GM18499 (cell line): ENCODE measurements around the gene SLC44A2.
A peak's percentile ranks its signal among the peaks of the same experiment; 100 is the strongest.
"Not testable (repeated sequence)": the region's sequence is repeated elsewhere in the genome, so short reads cannot be mapped to it uniquely, and the experiment has no call there.

Experiments used
- ATAC-seq: cut with Tn5 transposase; IDR thresholded peaks from one replicate; pipeline ENCODE4 v1.9.1; 2021; ENCODE audit warnings: moderate number of reproducible peaks; ENCODE audit not compliant: insufficient read depth, unreplicated experiment

SLC44A2 gene

DNA sequence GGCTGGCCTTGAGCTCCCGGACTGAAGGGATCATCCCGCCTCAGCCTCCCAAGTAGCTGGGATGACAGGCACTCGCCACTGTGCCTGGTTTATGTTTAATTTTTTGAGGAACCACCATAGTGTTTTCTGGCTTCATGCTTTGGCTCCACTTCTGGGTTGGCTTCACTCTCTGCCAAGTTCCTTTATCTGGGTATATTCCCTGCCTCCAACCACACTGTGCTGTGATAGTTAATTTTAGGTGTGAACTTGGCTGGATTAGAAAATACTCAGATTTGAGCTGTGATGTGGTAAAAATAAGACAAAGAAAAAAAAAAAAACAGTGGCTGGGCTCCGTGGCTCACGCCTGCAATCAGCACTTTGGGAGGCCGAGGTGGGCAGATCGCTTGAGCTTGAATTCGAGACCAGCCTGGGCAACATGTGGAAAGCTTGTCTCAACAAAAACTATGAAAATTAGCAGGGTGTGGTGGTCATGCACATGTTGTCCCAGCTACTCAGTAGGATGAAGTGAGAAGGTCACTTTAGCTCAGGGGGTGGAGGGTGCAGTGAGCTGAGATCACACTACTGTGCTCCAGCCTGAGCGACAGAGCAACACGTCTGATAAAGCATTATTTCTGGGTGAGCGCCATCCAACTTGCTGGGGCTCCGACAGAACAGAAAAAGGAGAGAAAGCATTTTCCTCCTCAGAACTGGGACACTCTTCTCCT, 21.3 kb downstream of the SLC44A2 start:
- ATAC-seq = no peak

GRCh38 chr19:10648360-10648759, 23.0 kb downstream of the SLC44A2 start:
- no peak for ATAC-seq

DNA sequence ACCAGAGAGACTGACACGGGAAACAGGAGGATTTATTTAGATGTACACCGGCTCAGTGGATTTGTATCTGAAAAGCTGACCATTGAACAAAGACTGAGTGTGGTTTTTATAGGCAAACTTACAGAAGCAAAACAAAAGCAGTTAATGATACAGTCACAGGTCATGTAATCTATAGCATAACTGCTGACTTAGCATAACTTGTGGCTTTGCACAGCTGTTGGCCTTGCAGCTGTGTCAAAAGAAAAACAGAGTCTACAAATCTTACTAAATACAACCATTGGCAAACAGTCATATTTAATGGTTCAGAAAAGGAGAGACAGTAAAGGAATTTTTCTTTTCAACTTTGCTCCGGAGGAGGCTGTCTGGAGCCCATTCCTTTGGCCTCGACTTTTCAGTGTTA, 26.5 kb downstream of the SLC44A2 start:
- ATAC-seq = no peak

- no peak for ATAC-seq
Observed at GRCh38 chr19:10653482-10653731, 28.1 kb downstream of the SLC44A2 start.

GRCh38 chr19:10653732-10654609, 28.6 kb downstream of the SLC44A2 start, which contains the start of gene ILF3:
ILF3 (plus strand) TSS chr19:10654346; CDS start chr19:10670606, 16,260 bp downstream.
- peak; percentile 80 for ATAC-seq

GRCh38 chr19:10654610-10655456, 29.5 kb downstream of the SLC44A2 start:
- ATAC-seq = no peak

DNA sequence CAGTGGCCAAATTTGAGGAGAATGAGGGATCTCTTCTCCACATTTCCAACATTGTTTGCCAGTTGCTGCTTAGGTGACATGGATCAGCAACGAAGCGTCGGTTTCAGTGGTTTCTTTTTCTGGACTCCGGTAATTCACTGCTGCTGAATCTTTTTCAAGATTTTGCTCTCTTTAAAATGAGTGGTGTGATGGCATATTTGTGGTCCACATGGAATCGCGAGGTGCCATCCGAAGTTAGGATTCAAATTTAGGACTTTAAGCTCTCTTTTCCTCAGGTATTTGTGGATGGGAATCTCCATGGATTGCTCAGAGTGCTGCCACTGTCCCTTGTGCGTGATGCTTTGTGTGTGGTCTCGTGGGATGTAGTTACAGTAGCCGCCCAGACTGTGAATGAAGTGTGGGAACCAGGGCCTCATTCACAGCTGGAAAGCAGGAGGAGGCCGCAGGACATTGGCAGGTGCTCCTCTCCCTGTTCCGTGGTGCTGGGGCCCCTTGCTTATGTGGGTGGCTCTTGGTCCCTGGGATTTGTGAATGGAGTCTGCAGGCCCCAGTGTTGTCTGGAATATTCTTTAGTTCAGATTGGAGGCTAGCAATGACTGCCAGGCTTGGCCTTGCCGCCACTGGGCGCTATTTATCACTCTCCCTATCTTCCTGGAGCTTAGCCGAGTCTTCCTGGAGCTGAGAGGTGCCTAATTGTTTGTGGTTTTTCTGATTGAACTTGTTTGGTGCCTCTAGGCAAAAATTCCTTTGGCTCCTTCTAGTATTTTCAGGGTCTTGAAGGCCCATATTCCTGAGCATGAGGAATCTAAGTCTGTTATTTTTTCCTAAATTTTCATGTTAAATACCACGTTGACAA, 30.3 kb downstream of the SLC44A2 start:
- ATAC-seq = no peak

DNA sequence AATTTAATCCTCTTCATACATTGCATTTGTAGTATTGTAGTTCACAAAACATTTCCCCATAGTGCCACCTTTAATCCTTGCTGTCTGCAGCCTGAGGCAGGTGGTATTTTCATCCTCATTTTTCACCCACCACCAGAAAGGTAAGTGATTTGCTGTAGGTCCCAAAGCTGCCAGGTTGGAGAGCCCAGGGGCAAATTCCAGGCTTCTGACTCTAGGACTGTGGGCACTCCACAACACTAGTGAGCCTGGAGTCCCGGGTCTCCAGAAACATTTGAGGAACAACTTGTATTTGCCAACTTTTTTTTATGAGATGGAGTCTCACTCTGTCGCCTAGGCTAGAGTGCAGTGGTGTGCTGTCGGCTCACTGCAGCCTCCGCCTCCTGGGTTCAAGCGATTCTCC, 35.0 kb downstream of the SLC44A2 start:
- ATAC-seq = no peak

- ATAC-seq = no peak
Observed at GRCh38 chr19:10661946-10662345, 36.6 kb downstream of the SLC44A2 start.

- no peak for ATAC-seq
Observed at GRCh38 chr19:10662384-10663251, 37.3 kb downstream of the SLC44A2 start.

DNA sequence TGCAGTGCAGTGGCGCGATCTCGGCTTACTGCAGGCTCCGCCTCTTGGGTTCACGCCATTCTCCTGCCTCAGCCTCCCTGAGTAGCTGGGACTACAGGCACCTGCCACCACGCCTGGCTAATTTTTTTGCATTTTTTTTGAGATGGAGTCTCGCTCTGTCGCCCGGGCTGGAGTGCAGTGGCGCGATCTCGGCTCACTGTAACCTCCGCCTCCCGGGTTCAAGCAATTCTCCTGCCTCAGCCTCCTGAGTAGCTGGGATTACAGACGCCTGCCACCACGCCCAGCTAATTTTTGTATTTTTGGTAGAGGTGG, 37.9 kb downstream of the SLC44A2 start:
- not testable (repeated sequence) for ATAC-seq

DNA sequence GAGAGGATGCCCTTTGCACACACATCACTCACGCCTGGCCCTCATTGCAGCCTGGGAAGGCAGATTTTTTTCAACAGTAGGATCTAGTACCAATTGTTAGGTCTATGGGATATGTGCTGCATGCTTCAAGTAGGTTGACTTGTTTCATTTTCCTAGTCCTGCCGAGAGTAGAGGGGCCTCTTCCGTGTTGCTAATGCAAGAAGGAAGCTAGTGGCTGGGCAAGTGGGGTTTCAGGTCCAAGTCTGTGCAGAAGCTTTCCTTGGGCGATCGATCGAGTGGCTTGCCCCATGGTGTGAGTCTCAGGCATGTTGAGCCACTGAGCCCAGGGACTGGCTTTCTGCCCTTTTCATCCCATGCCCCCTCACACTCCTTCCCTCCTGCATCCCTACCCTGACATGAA, 42.5 kb downstream of the SLC44A2 start:
- no peak for ATAC-seq

DNA sequence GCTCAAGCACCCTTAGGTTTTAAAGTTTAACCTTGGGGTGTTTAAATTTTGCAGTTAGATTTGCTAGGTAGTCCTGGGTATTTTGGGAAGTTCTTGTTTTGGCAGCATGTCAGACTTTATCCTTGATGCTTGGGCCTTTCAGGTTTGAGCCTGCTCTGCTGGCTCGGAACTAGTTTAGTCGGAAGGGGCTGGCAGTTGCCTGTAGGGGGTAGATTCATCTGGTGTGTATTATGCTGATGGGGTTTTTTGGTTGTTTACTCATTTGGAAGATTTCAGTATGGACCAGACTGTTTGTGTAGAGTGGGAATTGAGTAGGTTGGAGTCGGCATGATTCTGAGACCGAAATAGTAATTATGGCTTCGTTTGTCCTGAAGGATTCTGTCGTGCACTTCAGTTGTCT, 43.9 kb downstream of the SLC44A2 start:
- ATAC-seq = no peak

GRCh38 chr19:10670182-10670581, 44.8 kb downstream of the SLC44A2 start:
- no peak for ATAC-seq

DNA sequence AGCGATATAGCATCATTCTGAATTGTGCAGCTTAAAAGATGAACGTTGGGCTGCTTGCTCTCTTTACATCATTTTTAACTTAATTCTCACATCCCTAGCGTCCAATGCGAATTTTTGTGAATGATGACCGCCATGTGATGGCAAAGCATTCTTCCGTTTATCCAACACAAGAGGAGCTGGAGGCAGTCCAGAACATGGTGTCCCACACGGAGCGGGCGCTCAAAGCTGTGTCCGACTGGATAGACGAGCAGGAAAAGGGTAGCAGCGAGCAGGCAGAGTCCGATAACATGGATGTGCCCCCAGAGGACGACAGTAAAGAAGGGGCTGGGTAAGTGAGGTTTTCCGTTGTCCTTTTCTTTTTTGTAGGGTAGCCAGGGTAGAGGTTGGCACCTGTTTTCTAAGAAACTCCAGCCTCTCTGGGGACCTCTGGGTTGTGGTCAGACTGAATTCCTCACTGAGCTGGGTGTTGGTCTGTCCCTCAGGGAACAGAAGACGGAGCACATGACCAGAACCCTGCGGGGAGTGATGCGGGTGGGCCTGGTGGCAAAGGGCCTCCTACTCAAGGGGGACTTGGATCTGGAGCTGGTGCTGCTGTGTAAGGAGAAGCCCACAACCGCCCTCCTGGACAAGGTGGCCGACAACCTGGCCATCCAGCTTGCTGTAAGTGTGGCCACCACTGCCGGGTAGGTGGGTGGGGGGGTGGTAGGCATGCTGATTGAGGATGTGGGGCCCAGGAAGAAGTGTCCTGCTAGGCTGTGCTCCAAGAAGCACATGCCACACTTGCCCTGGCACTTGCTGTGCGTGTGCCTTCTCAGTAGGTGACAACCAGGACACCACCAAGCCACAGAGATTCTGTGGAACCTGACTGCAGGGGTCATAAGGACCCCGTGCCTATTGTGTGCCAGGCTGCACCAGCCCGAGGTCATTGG, 45.8 kb downstream of the SLC44A2 start:
- ATAC-seq = no peak

GRCh38 chr19:10671922-10672321, 46.6 kb downstream of the SLC44A2 start:
- not testable (repeated sequence) for ATAC-seq

GRCh38 chr19:10675214-10675613, 49.9 kb downstream of the SLC44A2 start:
- not testable (repeated sequence) for ATAC-seq

DNA sequence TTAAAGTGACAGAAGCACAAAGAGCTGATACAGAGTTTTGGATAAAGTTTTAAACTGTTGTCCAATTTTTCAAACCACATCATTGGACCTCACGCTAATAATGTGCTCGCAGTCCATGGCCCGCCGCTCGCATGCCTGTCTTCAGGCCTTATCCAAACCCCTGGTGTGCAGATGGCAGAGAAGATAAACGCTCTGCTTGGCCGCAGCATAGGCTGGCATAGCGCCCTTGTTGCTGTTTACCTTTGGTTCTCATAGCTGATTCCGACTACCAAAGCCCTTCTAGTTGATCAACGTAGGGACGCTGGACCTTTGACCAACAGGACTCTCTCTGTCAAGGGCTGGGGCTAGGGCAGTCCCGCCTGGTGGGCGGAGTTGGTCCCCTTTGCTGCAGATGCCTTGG, 52.4 kb downstream of the SLC44A2 start:
- ATAC-seq = no peak
